AG09309 (cell line): ENCODE results near the gene CCDC97.
A peak's percentile ranks its signal among the peaks of the same experiment; 100 is the strongest.

Experiments
- DNase-seq: peaks from one replicate; pipeline ENCODE4 v3.0.0-alpha.2; 2010; ENCODE audit warnings: low read depth
- H3K4me3 ChIP-seq: 2 replicates; pipeline ENCODE4 v1.5.1; 2011; ENCODE audit warnings: mild to moderate bottlenecking, low read depth, low read length, moderate library complexity; ENCODE audit not compliant: control insufficient read depth
- TF ChIP-seq, protein P1 (sequence below): IDR thresholded peaks from 2 replicates; pipeline ENCODE4 v1.5.1; 2011; ENCODE audit warnings: mild to moderate bottlenecking, low read depth, low read length, inconsistent platforms; ENCODE audit not compliant: insufficient read depth, control insufficient read depth; ENCODE audit errors: missing control alignments

CCDC97 gene

DNA sequence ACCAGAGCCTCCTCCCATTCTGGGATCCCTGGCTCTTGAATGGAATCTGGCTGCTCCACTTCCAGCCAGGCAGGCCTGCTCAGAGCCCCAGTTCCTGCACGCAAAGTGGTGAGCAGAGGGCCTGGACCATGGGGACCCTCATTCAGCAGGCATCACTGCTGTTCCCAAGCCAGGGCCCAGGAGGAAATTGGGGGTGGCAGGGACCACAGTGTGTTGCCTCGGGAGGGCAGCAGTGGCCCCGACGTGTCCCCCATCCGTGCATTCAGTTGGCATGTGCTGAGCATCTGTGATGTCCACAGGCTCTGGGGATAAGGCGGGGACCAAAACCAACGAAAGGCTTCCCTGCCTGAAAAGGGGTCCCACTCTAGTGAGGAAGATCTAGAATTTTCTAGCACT is 11.2 kb downstream of the CCDC97 start:
- TF ChIP-seq, protein P1, sequence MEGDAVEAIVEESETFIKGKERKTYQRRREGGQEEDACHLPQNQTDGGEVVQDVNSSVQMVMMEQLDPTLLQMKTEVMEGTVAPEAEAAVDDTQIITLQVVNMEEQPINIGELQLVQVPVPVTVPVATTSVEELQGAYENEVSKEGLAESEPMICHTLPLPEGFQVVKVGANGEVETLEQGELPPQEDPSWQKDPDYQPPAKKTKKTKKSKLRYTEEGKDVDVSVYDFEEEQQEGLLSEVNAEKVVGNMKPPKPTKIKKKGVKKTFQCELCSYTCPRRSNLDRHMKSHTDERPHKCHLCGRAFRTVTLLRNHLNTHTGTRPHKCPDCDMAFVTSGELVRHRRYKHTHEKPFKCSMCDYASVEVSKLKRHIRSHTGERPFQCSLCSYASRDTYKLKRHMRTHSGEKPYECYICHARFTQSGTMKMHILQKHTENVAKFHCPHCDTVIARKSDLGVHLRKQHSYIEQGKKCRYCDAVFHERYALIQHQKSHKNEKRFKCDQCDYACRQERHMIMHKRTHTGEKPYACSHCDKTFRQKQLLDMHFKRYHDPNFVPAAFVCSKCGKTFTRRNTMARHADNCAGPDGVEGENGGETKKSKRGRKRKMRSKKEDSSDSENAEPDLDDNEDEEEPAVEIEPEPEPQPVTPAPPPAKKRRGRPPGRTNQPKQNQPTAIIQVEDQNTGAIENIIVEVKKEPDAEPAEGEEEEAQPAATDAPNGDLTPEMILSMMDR: no peak
- DNase-seq: no peak
- no peak overlapping the region for H3K4me3 ChIP-seq

DNA sequence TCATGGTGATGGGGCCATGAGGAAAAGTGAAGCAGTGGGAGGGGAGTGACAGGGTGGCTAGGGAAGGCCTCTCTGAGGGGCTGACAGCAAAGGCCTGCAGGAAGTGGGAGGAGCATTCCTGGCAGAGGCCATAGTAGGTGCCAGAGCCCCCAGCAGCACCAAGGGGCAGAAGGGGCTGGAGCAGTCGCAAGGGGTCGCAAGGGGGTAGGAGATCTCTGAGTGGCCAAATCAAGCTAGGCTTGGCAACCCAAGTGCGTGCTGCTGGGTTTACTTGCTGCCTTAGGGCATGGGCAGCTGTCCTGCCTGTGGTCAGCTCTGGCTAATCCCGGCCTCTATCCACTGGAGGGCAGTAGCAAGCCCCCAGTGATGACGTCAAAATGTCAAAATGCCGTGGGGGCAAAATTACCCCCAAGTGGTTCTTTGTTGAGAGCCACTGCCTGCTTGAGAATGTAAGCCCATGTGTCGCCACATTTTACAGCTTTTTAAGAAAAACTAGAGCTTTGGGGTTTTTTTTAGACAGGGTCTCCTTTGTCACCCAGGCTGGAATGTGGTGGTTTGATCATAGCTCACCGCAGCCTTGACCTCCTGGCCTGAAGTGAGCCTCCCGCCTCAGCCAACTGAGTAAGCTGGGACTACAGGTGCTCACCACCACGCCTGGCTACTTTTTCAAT is 11.8 kb downstream of the CCDC97 start:
- H3K4me3 ChIP-seq: no peak overlapping the region
- DNase-seq: no peak
- TF ChIP-seq, protein P1: peak; percentile 83

DNA sequence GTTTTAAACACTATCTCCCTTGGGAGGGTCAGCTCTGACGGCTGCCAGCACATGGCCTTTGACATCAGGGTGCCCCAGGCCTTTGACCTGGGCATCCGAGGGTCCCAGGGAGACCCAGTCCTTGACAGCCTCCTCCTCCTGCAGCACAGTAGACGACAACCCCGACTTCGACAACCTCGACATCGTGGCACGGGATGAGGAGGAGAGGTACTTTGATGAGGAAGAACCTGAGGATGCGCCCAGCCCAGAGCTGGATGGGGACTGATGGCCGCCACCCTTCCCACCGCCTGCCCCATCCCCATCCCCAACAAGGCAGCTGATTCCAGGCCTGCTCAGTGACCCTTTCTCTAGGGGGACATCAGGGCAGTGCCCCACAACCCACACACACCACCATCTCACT is 12.5 kb downstream of the CCDC97 start:
- no peak overlapping the region for H3K4me3 ChIP-seq
- TF ChIP-seq, protein P1: no peak
- DNase-seq: no peak

DNA sequence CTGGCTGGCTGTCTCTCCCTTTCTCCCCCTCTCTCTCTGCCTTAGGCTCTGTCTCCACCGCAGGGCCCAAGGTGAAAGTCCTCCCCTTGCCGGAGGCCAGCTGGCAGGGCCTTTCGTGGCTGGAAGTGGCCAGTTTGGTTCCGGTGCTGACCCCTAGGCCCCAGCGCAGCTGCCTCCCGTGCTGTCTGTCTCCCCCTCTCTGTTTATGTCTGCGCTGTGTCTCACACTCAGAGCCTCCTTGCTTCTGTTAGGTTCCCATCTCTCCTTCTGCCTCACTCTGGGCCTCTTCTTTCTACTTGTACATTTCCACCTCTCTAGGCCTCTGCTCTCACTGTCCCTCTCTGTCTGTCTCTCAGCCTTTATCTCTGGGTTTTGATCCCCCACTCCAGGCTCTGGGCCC is 13.1 kb downstream of the CCDC97 start:
- TF ChIP-seq, protein P1: no peak
- H3K4me3 ChIP-seq: no peak overlapping the region
- DNase-seq: no peak

DNA sequence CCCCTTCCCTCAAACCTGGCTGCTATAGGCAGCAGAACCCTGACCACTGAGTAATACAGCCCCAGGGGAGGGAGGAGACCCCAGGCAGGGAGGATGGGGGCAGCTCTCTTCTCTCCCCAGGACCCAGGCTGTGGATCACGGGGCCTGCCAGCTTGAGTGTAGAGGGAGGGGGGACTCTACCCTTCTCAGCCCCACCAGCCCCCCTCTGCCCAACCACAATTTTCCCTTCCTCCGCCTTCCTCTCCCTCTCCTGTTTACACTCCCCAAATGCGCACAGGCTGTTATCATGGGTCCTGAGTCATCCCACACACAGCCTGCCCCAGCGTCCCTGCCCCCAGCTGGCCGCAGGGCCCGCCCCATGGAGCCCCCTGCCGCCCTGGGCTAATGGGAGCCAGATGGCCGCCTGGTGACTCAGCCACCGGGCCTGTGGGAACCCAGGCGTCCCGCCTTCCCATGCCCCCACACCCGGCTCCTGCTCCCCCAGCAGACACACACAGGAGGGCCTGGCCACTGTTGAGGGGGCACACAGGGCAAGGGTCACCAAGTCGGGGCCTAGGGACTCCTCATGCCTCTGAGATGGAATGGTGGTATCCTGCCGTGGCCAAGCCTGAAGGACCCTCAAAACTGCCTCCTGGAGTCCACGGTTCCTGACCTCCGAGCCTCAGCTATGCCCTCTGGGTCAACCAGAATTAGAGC is 13.6 kb downstream of the CCDC97 start:
- TF ChIP-seq, protein P1: no peak
- H3K4me3 ChIP-seq: no peak overlapping the region
- DNase-seq: peak; percentile 93

DNA sequence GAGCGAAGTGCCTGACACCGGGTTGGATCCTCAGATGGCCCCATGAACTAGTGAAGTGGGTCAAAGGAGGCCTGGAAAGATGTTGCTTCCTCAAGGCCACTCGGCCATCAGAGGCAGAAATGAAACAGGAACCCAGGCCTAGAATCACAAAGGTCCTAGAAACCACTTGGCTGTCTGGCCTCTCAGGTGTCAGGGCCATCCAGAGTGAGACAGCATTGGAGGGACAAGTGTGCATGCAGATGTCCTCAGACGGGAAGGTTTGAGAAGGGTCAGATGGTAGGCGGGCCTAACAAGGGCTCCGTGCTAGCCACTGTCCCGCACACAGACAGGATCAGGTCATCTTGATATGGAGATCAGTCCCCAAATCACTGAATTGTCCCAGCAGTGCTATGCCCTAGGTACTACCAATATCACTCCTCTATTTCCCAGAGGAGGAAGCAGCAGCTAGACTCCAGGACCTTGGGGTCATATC is 14.3 kb downstream of the CCDC97 start:
- no peak overlapping the region for H3K4me3 ChIP-seq
- TF ChIP-seq, protein P1: no peak
- DNase-seq: no peak
